Measurements from ENCODE around the gene RDH11. TPM values are rescaled to one million over a fixed set of nuclear protein-coding genes. Genes with fewer than 3 reads are reported as not detected.

The RDH11 gene, protein sequence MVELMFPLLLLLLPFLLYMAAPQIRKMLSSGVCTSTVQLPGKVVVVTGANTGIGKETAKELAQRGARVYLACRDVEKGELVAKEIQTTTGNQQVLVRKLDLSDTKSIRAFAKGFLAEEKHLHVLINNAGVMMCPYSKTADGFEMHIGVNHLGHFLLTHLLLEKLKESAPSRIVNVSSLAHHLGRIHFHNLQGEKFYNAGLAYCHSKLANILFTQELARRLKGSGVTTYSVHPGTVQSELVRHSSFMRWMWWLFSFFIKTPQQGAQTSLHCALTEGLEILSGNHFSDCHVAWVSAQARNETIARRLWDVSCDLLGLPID
- total RNA-seq (72.1 TPM), polyA plus RNA-seq (63.8 TPM)

GRCh38 chr14:67695394-67695949 lies at the start of gene RDH11:
RDH11 (minus strand) TSS chr14:67695764; CDS start chr14:67695703, 61 bp downstream.
- peak; percentile 86 for DNase-seq (ENCODE audit: extremely low spot score)
- Histone ChIP-seq H3K27ac (ENCODE audit: low read depth) (peak within 1 kb of the TSS; percentile 41), H3K36me3 (ENCODE audit: insufficient read depth) (peaks cover 4% of the 10 kb centered on the region), H3K4me1 (ENCODE audit: insufficient read depth) (peaks cover 2% of the 10 kb centered on the region), H3K4me3 (ENCODE audit: low read depth, low read length) (peak within 1 kb of the TSS; percentile 73)
- WGBS = under 1% methylated on average over 25 of the region's 25 CpGs

GRCh38 chr14:67744046-67744445 lies 48.5 kb upstream of the RDH11 start:
- peaks cover 3% of the 10 kb centered on the region for H3K36me3 ChIP-seq (ENCODE audit: insufficient read depth)
- H3K4me1 ChIP-seq (ENCODE audit: insufficient read depth) = no peaks in the 10 kb centered on the region
- WGBS = 61% methylated on average over 2 of the region's 2 CpGs
- no peak for DNase-seq (ENCODE audit: extremely low spot score)
- H3K4me3 ChIP-seq (ENCODE audit: low read depth, low read length) = no peak overlapping the region
- no peak overlapping the region for H3K27ac ChIP-seq (ENCODE audit: low read depth)

GRCh38 chr14:67738740-67739504 lies 43.4 kb upstream of the RDH11 start:
- Histone ChIP-seq H3K27ac (ENCODE audit: low read depth) (no peak overlapping the region), H3K36me3 (ENCODE audit: insufficient read depth) (no peaks in the 10 kb centered on the region)
- no peak for DNase-seq (ENCODE audit: extremely low spot score)

DNA sequence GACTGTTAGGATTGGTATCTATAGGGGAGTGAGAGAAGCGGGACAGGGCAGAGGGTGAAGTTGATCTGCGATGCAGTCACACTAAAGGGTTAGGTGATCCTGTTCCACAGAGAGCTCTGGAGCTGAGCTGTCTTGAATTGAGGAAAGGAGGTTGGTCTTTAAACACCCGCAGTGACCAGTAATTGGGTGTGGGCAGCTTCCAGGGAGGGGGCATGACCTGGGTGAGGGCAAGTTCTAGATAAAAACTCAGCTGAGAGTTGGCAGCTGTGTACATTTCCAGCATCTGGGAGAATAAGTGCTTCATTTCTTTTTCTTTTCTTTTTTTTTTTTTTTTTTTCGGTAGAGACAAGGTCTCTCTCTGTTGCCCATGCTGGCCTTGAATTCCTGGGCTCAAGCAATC lies 41.2 kb upstream of the RDH11 start:
- H3K4me3 ChIP-seq (ENCODE audit: low read depth, low read length) = no peak overlapping the region
- no peak overlapping the region for H3K27ac ChIP-seq (ENCODE audit: low read depth)
- 81% methylated on average over 4 of the region's 4 CpGs for WGBS
- DNase-seq (ENCODE audit: extremely low spot score) = no peak
- no peaks in the 10 kb centered on the region for H3K36me3 ChIP-seq (ENCODE audit: insufficient read depth)
- no peaks in the 10 kb centered on the region for H3K4me1 ChIP-seq (ENCODE audit: insufficient read depth)

More at GRCh38 chr14:67738740-67739504, 43.4 kb upstream of the RDH11 start:
- H3K4me1 ChIP-seq (ENCODE audit: insufficient read depth) = no peaks in the 10 kb centered on the region
- 65% methylated on average over 12 of the region's 12 CpGs for WGBS
- H3K4me3 ChIP-seq (ENCODE audit: low read depth, low read length) = no peak overlapping the region

- H3K27ac ChIP-seq (ENCODE audit: low read depth) = no peak overlapping the region
- WGBS = 84% methylated on average over 10 of the region's 10 CpGs
These were observed 40.0 kb upstream of the RDH11 start for GRCh38 chr14:67735336-67736147.

GRCh38 chr14:67734675-67735074 lies 39.1 kb upstream of the RDH11 start:
- 66% methylated on average over 3 of the region's 3 CpGs for WGBS
- no peaks in the 10 kb centered on the region for H3K4me1 ChIP-seq (ENCODE audit: insufficient read depth)

More at GRCh38 chr14:67735336-67736147, 40.0 kb upstream of the RDH11 start:
- Histone ChIP-seq H3K4me3 (ENCODE audit: low read depth, low read length) (no peak overlapping the region), H3K4me1 (ENCODE audit: insufficient read depth) (no peaks in the 10 kb centered on the region), H3K36me3 (ENCODE audit: insufficient read depth) (no peaks in the 10 kb centered on the region)
- no peak for DNase-seq (ENCODE audit: extremely low spot score)

DNA sequence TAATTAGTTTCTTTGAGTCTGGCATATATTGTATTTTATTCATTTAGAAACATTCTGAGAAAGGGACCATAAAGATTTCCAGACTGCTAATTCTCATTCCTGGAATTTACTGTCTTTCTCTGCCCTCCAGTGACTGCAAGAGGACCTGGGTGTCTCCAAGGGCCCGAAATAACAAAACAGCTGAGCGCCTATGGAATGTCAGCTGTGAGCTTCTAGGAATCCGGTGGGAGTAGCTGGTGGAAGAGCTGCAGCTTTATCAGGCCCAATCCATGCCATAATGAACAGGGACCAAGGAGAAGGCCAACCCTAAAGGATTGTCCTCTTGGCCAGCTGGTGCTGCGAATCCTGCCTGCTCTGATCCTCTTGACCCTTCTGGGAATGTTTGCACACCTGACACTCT lies 38.1 kb upstream of the RDH11 start:
- Histone ChIP-seq H3K4me3 (ENCODE audit: low read depth, low read length) (no peak overlapping the region), H3K27ac (ENCODE audit: low read depth) (no peak overlapping the region), H3K4me1 (ENCODE audit: insufficient read depth) (no peaks in the 10 kb centered on the region), H3K36me3 (ENCODE audit: insufficient read depth) (no peaks in the 10 kb centered on the region)
- WGBS = 69% methylated on average over 4 of the region's 4 CpGs
- DNase-seq (ENCODE audit: extremely low spot score) = no peak

More at GRCh38 chr14:67734675-67735074, 39.1 kb upstream of the RDH11 start:
- no peak for DNase-seq (ENCODE audit: extremely low spot score)
- H3K36me3 ChIP-seq (ENCODE audit: insufficient read depth) = no peaks in the 10 kb centered on the region
- no peak overlapping the region for H3K27ac ChIP-seq (ENCODE audit: low read depth)
- H3K4me3 ChIP-seq (ENCODE audit: low read depth, low read length) = no peak overlapping the region

DNA sequence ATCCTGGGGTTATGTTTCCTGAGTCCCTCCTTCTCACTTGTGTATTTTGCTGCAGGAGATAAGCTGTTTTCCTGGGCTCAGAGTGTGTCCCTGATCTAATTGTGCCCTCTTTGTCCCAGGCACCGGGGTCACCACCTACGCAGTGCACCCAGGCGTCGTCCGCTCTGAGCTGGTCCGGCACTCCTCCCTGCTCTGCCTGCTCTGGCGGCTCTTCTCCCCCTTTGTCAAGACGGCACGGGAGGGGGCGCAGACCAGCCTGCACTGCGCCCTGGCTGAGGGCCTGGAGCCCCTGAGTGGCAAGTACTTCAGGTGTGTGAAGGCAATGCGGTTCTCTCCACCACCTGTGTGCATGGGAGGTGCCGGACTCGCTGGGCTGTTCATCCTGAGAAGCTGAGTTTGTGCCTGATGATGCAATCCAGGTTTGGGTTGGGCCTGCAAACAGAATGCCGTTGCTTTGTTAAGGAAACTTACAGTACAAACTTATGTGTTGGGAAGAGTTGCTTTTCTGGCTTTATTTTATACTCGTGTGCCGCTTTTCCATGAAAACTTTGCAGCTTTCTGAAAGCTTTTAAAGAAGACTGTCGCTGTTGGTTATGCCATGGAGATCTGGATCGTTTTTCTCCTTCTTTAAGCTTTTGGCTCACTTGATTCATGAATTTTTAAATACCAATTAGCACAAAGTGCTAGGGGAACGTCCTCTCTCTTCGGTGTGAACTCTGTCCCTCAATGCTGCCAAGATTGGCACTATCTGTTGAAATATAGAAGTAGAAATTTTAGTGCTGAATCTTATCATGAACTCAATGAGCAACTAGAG lies 33.7 kb upstream of the RDH11 start:
- WGBS = 45% methylated on average over 21 of the region's 21 CpGs

GRCh38 chr14:67728258-67728657 lies 32.7 kb upstream of the RDH11 start:
- H3K4me3 ChIP-seq (ENCODE audit: low read depth, low read length) = no peak overlapping the region
- H3K4me1 ChIP-seq (ENCODE audit: insufficient read depth) = no peaks in the 10 kb centered on the region
- no peak for DNase-seq (ENCODE audit: extremely low spot score)
- no peaks in the 10 kb centered on the region for H3K36me3 ChIP-seq (ENCODE audit: insufficient read depth)
- no peak overlapping the region for H3K27ac ChIP-seq (ENCODE audit: low read depth)

More for the DNA sequence above, 33.7 kb upstream of the RDH11 start:
- H3K4me1 ChIP-seq (ENCODE audit: insufficient read depth) = no peaks in the 10 kb centered on the region
- no peak for DNase-seq (ENCODE audit: extremely low spot score)
- H3K36me3 ChIP-seq (ENCODE audit: insufficient read depth) = no peaks in the 10 kb centered on the region
- H3K27ac ChIP-seq (ENCODE audit: low read depth) = no peak overlapping the region
- H3K4me3 ChIP-seq (ENCODE audit: low read depth, low read length) = no peak overlapping the region

DNA sequence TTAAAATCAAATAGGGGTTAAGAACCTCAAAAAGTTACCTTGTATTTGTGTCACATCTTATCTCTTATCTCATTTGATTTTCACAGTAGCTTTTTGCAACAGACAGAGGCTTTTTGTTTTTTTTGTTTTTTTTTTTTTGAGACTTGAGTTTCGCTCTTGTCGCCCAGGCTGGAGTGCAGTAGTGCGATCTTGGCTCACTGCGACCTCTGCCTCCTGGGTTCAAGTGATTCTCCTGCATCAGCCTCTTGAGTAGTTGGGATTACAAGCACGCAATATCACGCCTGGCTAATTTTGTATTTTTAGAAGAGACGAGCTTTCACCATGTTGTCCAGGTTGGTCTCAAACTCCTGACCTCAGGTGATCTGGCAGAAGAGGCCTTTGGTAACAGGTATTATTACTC lies 31.8 kb upstream of the RDH11 start:
- H3K27ac ChIP-seq (ENCODE audit: low read depth) = no peak overlapping the region
- H3K4me3 ChIP-seq (ENCODE audit: low read depth, low read length) = no peak overlapping the region
- no peak for DNase-seq (ENCODE audit: extremely low spot score)
- 95% methylated on average over 7 of the region's 7 CpGs for WGBS
- no peaks in the 10 kb centered on the region for H3K36me3 ChIP-seq (ENCODE audit: insufficient read depth)
- no peaks in the 10 kb centered on the region for H3K4me1 ChIP-seq (ENCODE audit: insufficient read depth)

GRCh38 chr14:67725171-67725570 lies 29.6 kb upstream of the RDH11 start:
- WGBS = 86% methylated on average over 5 of the region's 5 CpGs
- no peak for DNase-seq (ENCODE audit: extremely low spot score)
- no peaks in the 10 kb centered on the region for H3K4me1 ChIP-seq (ENCODE audit: insufficient read depth)

DNA sequence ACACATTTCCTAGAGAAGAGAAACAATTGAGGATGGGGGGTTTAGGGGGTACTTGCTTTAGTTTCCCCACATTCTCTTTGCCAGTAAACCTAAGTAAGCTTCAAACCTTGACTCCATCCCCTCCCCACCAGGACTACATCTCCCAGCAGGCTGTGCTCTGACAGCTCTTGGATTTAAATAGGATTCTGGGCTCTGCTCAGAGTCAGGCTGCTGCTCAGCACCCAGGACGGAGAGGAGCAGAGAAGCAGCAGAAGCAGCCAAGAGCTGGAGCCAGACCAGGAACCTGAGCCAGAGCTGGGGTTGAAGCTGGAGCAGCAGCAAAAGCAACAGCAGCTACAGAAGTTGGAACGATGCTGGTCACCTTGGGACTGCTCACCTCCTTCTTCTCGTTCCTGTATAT lies 26.7 kb upstream of the RDH11 start:
- Histone ChIP-seq H3K4me1 (ENCODE audit: insufficient read depth) (no peaks in the 10 kb centered on the region), H3K36me3 (ENCODE audit: insufficient read depth) (no peaks in the 10 kb centered on the region), H3K4me3 (ENCODE audit: low read depth, low read length) (no peak overlapping the region), H3K27ac (ENCODE audit: low read depth) (no peak overlapping the region)
- peak; percentile 26 for DNase-seq (ENCODE audit: extremely low spot score)
- WGBS = 15% methylated on average over 3 of the region's 3 CpGs

More at GRCh38 chr14:67725171-67725570, 29.6 kb upstream of the RDH11 start:
- H3K4me3 ChIP-seq (ENCODE audit: low read depth, low read length) = no peak overlapping the region
- no peaks in the 10 kb centered on the region for H3K36me3 ChIP-seq (ENCODE audit: insufficient read depth)
- H3K27ac ChIP-seq (ENCODE audit: low read depth) = no peak overlapping the region

All from urinary bladder (tissue), 4 donors.